DOHH2 (cell line): ENCODE measurements around the gene PANX3.
"Not testable (repeated sequence)": the region's sequence is repeated elsewhere in the genome, so short reads cannot be mapped to it uniquely, and the experiment has no call there.

Experiments used
- H3F3A ChIP-seq: fragments of 200-600 bp; sonication (generic), shearing (Covaris generic); 2 replicates; pipeline ENCODE4 v1.6.0; 2016; ENCODE audit warnings: antibody characterized with exemption, mild to moderate bottlenecking; ENCODE audit not compliant: control insufficient read depth, insufficient read depth
- H3K27ac ChIP-seq: fragments of 200-600 bp; sonication (generic); 2 replicates; pipeline ENCODE4 v1.5.1; 2014; ENCODE audit warnings: low read depth, mild to moderate bottlenecking, low read length, moderate library complexity
- H3K27me3 ChIP-seq: fragments of 200-600 bp; sonication (generic); 2 replicates; pipeline ENCODE4 v1.6.1; 2014; ENCODE audit warnings: mild to moderate bottlenecking, low read length, mixed read lengths; ENCODE audit not compliant: control insufficient read depth
- H3K36me3 ChIP-seq: fragments of 200-600 bp; sonication (generic); 2 replicates; pipeline ENCODE4 v1.6.1; 2014; ENCODE audit warnings: mild to moderate bottlenecking, low read length, moderate library complexity, mixed read lengths; ENCODE audit not compliant: control insufficient read depth
- H3K4me1 ChIP-seq: fragments of 200-600 bp; sonication (generic); 2 replicates; pipeline ENCODE4 v1.6.1; 2014; ENCODE audit warnings: mild to moderate bottlenecking, low read length, mixed read lengths; ENCODE audit not compliant: control insufficient read depth
- H3K4me2 ChIP-seq: fragments of 200-600 bp; sonication (generic); 2 replicates; pipeline ENCODE4 v1.6.0; 2014; ENCODE audit warnings: mild to moderate bottlenecking, low read length, moderate library complexity
- H3K4me3 ChIP-seq: fragments of 200-600 bp; sonication (generic); 2 replicates; pipeline ENCODE4 v1.5.1; 2014; ENCODE audit warnings: mild to moderate bottlenecking, low read length, mixed read lengths
- H3K79me2 ChIP-seq: fragments of 200-600 bp; sonication (generic); 2 replicates; pipeline ENCODE4 v1.6.1; 2014; ENCODE audit warnings: mild to moderate bottlenecking, low read length, mixed read lengths; ENCODE audit not compliant: control insufficient read depth
- H3K9me2 ChIP-seq: fragments of 200-600 bp; sonication (generic); replicated peaks from 2 replicates; pipeline ENCODE4 v1.6.1; 2014; ENCODE audit warnings: mild to moderate bottlenecking, low read length, mixed read lengths; ENCODE audit not compliant: control insufficient read depth
- H3K9me3 ChIP-seq: fragments of 200-600 bp; sonication (generic); 2 replicates; pipeline ENCODE4 v1.6.1; 2014; ENCODE audit warnings: antibody characterized with exemption, low read length, mixed read lengths; ENCODE audit not compliant: control insufficient read depth, insufficient read depth
- H4K20me1 ChIP-seq: fragments of 200-600 bp; sonication (generic); 2 replicates; pipeline ENCODE4 v1.6.0; 2014; ENCODE audit warnings: low read depth, mild to moderate bottlenecking, antibody characterized with exemption, low read length, moderate library complexity; ENCODE audit not compliant: control insufficient read depth, insufficient read depth
- EZH2phosphoT487 ChIP-seq: fragments of 200-600 bp; sonication (generic); IDR thresholded peaks from 2 replicates; pipeline ENCODE4 v1.6.1; 2017; ENCODE audit warnings: borderline replicate concordance, mild to moderate bottlenecking, antibody characterized with exemption, low read length, moderate library complexity, mixed read lengths
- TF ChIP-seq, protein P1 (sequence below): fragments of 200-600 bp; sonication (generic); IDR thresholded peaks from one replicate; pipeline ENCODE4 v1.5.1; 2014; ENCODE audit warnings: antibody characterized with exemption, mild to moderate bottlenecking, low read depth, low read length; ENCODE audit not compliant: poor library complexity, severe bottlenecking

PANX3 gene

GRCh38 chr11:124595302-124595701, 15.9 kb upstream of the PANX3 start:
- H3F3A ChIP-seq, result no peaks in the 10 kb centered on the region
- H3K36me3 ChIP-seq, result no peaks in the 10 kb centered on the region
- H3K9me2 ChIP-seq, result no peaks in the 10 kb centered on the region
- TF ChIP-seq, protein P1, sequence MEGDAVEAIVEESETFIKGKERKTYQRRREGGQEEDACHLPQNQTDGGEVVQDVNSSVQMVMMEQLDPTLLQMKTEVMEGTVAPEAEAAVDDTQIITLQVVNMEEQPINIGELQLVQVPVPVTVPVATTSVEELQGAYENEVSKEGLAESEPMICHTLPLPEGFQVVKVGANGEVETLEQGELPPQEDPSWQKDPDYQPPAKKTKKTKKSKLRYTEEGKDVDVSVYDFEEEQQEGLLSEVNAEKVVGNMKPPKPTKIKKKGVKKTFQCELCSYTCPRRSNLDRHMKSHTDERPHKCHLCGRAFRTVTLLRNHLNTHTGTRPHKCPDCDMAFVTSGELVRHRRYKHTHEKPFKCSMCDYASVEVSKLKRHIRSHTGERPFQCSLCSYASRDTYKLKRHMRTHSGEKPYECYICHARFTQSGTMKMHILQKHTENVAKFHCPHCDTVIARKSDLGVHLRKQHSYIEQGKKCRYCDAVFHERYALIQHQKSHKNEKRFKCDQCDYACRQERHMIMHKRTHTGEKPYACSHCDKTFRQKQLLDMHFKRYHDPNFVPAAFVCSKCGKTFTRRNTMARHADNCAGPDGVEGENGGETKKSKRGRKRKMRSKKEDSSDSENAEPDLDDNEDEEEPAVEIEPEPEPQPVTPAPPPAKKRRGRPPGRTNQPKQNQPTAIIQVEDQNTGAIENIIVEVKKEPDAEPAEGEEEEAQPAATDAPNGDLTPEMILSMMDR, result no peak
- no peak overlapping the region for H3K4me2 ChIP-seq
- no peaks in the 10 kb centered on the region for H3K9me3 ChIP-seq
- H4K20me1 ChIP-seq, result no peaks in the 10 kb centered on the region
- no peak overlapping the region for H3K4me3 ChIP-seq
- peaks cover 18% of the 10 kb centered on the region for H3K27me3 ChIP-seq
- no peaks in the 10 kb centered on the region for H3K79me2 ChIP-seq
- H3K27ac ChIP-seq, result no peak overlapping the region
- H3K4me1 ChIP-seq, result no peaks in the 10 kb centered on the region

GRCh38 chr11:124597626-124598025, 13.6 kb upstream of the PANX3 start:
- Histone ChIP-seq H3K4me2 (no peak overlapping the region), H3K4me1 (no peaks in the 10 kb centered on the region), H3K4me3 (no peak overlapping the region), H3K36me3 (no peaks in the 10 kb centered on the region), H3K9me2 (no peaks in the 10 kb centered on the region), H3F3A (no peaks in the 10 kb centered on the region), H4K20me1 (no peaks in the 10 kb centered on the region), H3K27ac (no peak overlapping the region), H3K27me3 (peaks cover 18% of the 10 kb centered on the region), H3K79me2 (no peaks in the 10 kb centered on the region), H3K9me3 (no peaks in the 10 kb centered on the region)
- TF ChIP-seq, protein P1, result no peak
- no peak for TF ChIP-seq EZH2phosphoT487

GRCh38 chr11:124600621-124601320, 10.5 kb upstream of the PANX3 start:
- no peaks in the 10 kb centered on the region for H3K9me2 ChIP-seq
- no peak overlapping the region for H3K27ac ChIP-seq
- H3K9me3 ChIP-seq, result no peaks in the 10 kb centered on the region
- no peaks in the 10 kb centered on the region for H3F3A ChIP-seq
- H3K4me3 ChIP-seq, result no peak overlapping the region
- TF ChIP-seq, protein P1, result no peak
- no peak for TF ChIP-seq EZH2phosphoT487
- no peaks in the 10 kb centered on the region for H3K4me1 ChIP-seq
- H3K4me2 ChIP-seq, result no peak overlapping the region
- no peaks in the 10 kb centered on the region for H3K36me3 ChIP-seq
- no peaks in the 10 kb centered on the region for H4K20me1 ChIP-seq
- H3K27me3 ChIP-seq, result peaks cover 15% of the 10 kb centered on the region
- no peaks in the 10 kb centered on the region for H3K79me2 ChIP-seq

DNA sequence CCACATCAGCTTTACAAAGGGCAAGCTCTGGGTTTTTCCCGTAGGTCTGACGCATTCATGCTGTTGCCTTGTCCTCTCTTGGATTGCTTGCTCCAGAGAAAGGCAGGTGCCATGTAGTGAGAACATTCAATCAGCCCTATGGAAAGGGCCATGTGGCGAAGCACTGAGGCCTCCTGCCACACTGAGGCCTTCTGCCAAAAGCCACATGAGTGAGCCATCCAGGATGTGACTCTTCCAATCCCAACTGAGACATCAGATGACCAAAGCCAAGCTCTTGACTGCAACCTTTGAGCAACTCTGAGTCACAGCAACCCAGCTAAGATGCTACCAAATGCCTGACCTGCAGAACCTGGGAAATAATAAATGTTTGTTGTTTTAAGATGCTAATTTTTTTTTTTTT, 9.0 kb upstream of the PANX3 start:
- peaks cover 9% of the 10 kb centered on the region; the same call in 1 of the 2 replicates for H3K27me3 ChIP-seq
- no peak overlapping the region for H3K4me2 ChIP-seq
- no peak overlapping the region for H3K27ac ChIP-seq
- TF ChIP-seq, protein P1, result no peak
- TF ChIP-seq EZH2phosphoT487, result no peak
- H3K36me3 ChIP-seq, result no peaks in the 10 kb centered on the region
- H3K9me3 ChIP-seq, result no peaks in the 10 kb centered on the region
- H3K4me3 ChIP-seq, result no peak overlapping the region
- no peaks in the 10 kb centered on the region for H3K4me1 ChIP-seq
- no peaks in the 10 kb centered on the region for H3K9me2 ChIP-seq
- H3K79me2 ChIP-seq, result no peaks in the 10 kb centered on the region
- H4K20me1 ChIP-seq, result no peaks in the 10 kb centered on the region
- H3F3A ChIP-seq, result no peaks in the 10 kb centered on the region

DNA sequence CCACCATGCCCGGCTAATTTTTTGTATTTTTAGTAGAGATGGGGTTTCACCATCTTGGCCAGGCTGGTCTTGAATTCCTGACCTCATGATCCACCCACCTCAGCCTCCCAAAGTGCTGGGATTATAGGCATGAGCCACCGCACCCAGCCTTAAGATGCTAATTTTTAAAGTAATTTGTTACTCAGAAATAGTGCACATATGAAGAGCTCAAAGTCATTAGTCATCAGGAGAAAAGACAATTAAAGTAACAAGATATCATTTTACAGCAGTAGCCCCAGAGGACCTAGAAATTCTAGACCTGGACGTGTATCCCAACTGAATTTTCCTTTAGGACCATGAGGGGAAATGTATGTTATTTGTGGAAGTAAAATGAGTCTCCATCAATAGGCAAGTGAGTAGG, 8.5 kb upstream of the PANX3 start:
- H3F3A ChIP-seq, H3K36me3 ChIP-seq, H3K27ac ChIP-seq, H3K4me2 ChIP-seq, H3K9me2 ChIP-seq, H3K27me3 ChIP-seq, H3K4me1 ChIP-seq, H3K4me3 ChIP-seq, H3K9me3 ChIP-seq, H4K20me1 ChIP-seq, H3K79me2 ChIP-seq: not testable (repeated sequence)
